HG03103 (cell line): Measurements from ENCODE around the gene ARHGEF33.

ENCODE experiments used
- ATAC-seq: cut with Tn5 transposase; IDR thresholded peaks from one replicate; pipeline ENCODE4 v1.9.1; 2021; ENCODE audit warnings: low read depth; ENCODE audit not compliant: unreplicated experiment

The ARHGEF33 gene

GRCh38 chr2:38889575-38889974 lies at the start of gene ARHGEF33:
ARHGEF33 (plus strand) TSS chr2:38889875; CDS start chr2:38919448, 29,573 bp downstream.
- no peak for ATAC-seq

- peak; percentile 73 for ATAC-seq
Observed at GRCh38 chr2:38850045-38850444, 39.6 kb upstream of the ARHGEF33 start.

- no peak for ATAC-seq
Observed at GRCh38 chr2:38856165-38856564, 33.5 kb upstream of the ARHGEF33 start.

GRCh38 chr2:38862476-38862875 lies 27.2 kb upstream of the ARHGEF33 start:
- ATAC-seq, result no peak

GRCh38 chr2:38863061-38863695 lies 26.5 kb upstream of the ARHGEF33 start:
- no peak for ATAC-seq

- ATAC-seq, result no peak
Observed at GRCh38 chr2:38866773-38867443, 22.8 kb upstream of the ARHGEF33 start.

GRCh38 chr2:38871432-38871831 lies 18.2 kb upstream of the ARHGEF33 start:
- no peak for ATAC-seq

GRCh38 chr2:38873763-38874162 lies 15.9 kb upstream of the ARHGEF33 start:
- ATAC-seq, result no peak

GRCh38 chr2:38875227-38875575 lies 14.5 kb upstream of the ARHGEF33 start:
- no peak for ATAC-seq

- ATAC-seq, result peak; percentile 100
Observed at GRCh38 chr2:38875576-38876367, 13.9 kb upstream of the ARHGEF33 start, which contains the start of the genes DHX57 and MORN2. DHX57 (minus strand) TSS chr2:38875934; CDS start chr2:38868405, 7,529 bp downstream. MORN2 (plus strand) TSS chr2:38875976.

- ATAC-seq, result no peak
Observed at GRCh38 chr2:38876407-38876806, 13.3 kb upstream of the ARHGEF33 start.

- no peak for ATAC-seq
Observed at GRCh38 chr2:38886063-38886462, 3.6 kb upstream of the ARHGEF33 start.

- ATAC-seq, result no peak
Observed at GRCh38 chr2:38887347-38887746, 2.3 kb upstream of the ARHGEF33 start.

- no peak for ATAC-seq
Observed at GRCh38 chr2:38887902-38888554, 1.6 kb upstream of the ARHGEF33 start.

GRCh38 chr2:38889045-38889444 lies 630 bp upstream of the ARHGEF33 start:
- ATAC-seq, result no peak

- ATAC-seq, result no peak
Observed at GRCh38 chr2:38892819-38893218, 3.1 kb downstream of the ARHGEF33 start.

GRCh38 chr2:38898256-38898655 lies 8.6 kb downstream of the ARHGEF33 start:
- ATAC-seq, result no peak

GRCh38 chr2:38900726-38901125 lies 11.1 kb downstream of the ARHGEF33 start:
- ATAC-seq, result no peak

GRCh38 chr2:38905251-38905650 lies 15.6 kb downstream of the ARHGEF33 start:
- ATAC-seq, result no peak

- no peak for ATAC-seq
Observed at GRCh38 chr2:38907242-38907641, 17.6 kb downstream of the ARHGEF33 start.
